HG02571 (cell line): ENCODE results near the gene MTG1.
"Not testable (repeated sequence)": the region's sequence is repeated elsewhere in the genome, so short reads cannot be mapped to it uniquely, and the experiment has no call there.

ENCODE experiments used
- ATAC-seq: cut with Tn5 transposase; IDR thresholded peaks from one replicate; pipeline ENCODE4 v1.9.1; 2021; ENCODE audit warnings: mild to moderate bottlenecking, moderate library complexity; ENCODE audit not compliant: unreplicated experiment

The MTG1 gene

DNA sequence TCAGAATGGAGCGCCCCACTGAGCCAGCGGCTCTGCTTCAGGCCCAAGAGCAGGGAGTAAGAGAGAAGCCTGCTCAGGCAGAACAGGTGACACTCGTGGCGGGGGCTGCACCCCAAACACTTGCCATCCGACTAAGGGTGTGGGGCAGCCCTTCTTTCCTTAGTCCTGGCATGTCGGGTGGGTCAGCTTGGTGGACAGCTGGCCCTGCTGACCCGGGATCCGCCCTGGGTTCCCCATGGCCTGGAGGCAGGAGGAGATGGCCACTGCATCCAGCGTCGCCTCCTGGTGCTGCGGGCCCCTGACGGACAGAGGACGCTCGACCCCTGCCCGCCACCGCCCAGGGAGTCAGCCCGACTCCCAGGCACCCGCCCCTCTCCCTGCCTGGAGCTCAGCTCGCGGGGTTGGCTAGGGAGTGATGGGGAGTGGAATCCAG lies 16.1 kb upstream of the MTG1 start:
- ATAC-seq, result no peak

DNA sequence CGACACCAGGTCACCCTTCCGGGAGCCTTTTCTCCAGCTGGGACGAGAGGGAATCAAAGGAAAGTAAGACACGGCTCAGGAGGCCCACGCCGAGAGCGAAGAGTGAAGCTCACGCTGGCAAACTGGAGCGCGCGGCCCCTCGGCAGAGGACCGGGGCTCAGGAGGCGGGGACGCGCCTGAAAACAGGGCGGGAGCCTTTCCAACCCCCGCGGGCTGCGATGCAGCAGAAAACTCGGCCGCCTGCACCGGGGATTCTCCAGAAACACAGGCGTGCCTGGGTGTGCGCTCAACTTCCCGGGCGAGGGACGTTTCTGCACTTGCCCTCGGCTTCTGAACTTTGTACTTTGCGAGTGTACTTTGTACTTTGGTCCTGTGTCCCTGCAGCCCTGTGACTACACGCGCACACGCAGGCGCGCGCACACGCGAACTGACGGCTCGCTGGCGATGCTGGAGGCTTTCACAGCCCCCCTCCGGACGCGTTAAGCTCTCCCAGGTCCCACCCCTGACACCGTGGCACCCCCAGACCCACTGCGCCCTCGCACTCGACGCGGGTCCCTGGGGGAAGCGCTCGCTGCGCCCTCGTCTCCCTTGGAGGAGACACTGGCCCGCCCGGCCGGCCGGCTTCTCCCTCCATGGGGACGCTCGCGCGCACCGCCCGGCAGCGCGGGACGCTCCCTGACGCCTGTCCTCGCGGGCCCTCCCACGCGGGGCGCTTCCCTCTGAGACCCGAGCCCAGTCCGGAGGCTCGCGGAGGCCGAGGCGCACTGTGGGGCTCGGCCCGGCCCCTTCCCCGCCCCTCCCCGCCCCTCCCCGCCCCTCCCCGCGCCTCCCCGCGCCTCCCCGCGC lies 15.5 kb upstream of the MTG1 start:
- peak; percentile 34 for ATAC-seq

DNA sequence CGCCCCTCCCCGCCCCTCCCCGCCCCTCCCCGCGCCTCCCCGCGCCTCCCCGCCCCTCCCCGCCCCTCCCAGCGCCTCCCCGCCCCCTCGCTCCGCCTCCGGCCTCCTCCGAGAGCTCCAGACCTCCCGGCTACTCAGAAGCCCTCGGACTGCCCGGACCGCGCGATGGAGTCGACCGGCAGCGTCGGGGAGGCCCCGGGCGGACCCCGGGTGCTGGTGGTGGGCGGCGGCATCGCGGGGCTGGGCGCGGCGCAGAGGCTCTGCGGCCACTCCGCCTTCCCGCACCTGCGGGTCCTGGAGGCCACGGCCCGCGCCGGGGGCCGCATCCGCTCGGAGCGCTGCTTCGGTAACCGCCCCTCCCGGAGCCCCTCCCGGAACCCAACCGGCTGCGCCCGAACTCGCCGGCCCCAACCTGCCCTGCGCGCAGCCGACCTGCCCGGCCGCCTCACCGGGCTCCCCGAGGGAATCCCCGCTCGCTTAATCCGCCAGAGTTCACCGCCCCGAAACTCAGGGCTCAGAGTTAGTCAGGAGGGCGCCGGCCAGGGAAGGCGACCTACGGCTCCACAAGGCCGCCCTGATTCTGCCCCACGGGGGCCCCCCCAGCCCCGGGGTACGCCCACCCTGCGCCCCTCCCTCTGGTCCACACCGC lies 14.7 kb upstream of the MTG1 start, which contains the start of gene PAOX:
TSS of gene PAOX (plus strand) at position 111 of the 649 bp plus-strand sequence. CDS start at position 166, 55 bp downstream.
- ATAC-seq, result no peak

DNA sequence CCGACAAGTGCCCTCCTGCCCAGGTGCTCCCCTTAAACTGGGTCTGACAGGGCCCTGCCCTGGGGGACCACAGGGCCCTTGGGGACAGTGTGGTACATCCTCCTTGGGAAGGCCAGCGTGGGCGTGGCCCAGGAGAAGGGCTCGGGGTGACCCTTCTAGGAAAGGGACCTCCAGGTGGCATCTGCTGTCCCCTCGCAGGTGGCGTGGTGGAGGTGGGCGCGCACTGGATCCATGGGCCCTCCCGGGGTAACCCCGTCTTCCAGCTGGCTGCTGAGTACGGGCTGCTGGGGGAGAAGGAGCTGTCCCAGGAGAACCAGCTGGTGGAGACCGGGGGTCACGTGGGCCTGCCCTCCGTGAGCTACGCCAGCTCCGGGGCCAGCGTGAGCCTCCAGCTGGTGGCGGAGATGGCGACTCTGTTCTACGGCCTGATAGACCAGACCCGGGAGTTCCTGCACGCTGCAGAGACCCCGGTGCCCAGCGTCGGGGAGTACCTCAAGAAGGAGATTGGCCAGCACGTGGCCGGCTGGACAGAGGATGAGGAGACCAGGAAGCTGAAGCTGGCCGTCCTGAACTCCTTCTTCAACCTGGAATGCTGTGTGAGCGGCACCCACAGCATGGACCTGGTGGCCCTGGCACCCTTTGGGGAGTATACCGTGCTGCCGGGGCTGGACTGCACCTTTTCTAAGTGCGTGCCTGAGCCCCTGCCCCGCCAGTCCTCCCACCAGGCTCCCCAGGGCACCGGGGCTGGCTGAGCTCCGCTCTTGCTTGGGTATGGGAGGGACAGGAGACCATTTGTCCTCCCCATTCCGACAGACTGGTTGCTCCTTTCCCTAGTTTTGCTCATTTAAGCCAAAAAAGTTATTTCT lies 13.9 kb upstream of the MTG1 start:
- ATAC-seq, result no peak

DNA sequence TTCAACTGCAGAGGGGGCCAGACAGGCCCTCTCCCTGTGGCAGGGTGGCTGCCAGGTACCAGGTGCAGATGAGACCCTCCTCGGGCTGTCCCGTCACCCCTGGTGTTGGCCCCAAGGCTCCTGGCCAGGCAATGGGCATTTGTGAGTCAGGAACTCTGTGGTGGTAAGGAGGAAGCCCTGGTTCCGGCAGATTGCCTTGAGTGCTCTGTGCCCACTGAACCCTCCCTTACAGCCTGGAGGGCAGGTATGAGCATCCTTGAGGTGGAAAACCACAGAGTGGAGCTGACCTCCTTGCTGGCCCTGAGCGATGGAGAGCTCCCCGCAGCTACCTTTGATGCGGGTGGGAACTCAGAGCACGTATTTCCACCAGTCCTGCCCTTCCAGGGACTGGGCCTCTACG lies 12.9 kb upstream of the MTG1 start:
- ATAC-seq, result no peak

DNA sequence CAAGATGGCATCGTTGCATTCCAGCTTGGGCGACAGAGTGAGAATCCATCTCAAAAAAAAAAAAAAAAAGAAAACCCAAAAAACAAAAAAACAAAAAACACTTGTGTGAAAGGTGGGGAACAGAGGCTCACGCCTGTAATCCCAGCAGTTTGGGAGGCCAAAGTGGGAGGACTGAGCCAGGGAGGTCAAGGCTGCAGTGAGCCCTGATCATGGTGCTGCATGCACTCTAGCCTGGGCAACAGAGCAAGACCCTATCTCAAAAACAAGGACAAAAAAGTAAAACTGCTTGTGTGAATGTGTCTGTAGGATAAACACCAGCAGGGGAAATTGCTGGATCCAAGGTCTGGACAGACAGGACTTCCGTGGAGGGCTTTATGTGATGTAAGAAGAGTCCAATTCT lies 10.4 kb upstream of the MTG1 start:
- ATAC-seq, result no peak

DNA sequence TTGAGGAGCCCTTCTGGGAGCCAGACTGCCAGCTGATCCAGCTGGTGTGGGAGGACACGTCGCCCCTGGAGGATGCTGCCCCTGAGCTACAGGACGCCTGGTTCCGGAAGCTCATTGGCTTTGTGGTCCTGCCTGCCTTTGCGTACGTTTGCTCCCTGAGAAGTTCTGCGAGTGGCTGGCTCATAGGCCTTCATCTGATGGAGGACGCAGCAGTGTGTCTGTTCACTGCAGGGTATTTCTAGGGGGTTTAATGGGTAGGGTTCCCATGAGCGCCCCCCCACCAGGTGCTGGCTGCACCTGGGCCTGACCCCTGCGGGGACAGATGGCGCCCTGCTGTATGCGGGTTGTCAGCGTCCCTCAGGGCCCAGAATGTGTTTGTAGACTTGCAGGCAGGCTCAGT lies 9.9 kb upstream of the MTG1 start:
- no peak for ATAC-seq

DNA sequence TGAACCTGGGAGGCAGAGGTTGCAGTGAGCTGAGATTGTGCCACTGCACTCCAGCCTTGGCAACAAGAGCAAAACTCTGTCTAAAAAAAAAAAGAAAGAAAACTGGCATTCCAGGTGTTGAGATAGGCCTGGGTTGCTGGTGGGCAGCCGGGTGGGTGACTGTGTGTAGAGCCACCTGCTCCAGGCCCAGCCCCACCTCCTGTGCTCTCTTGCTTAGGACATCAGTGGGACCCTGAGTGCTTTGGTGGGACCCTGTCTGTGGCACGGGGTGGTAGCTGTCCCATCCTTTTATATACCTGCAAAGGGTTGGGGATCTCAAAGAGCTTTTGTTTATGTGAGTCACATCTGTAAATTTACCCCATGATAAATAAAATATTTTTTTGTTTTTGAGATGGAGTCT lies 8.7 kb upstream of the MTG1 start:
- no peak for ATAC-seq

DNA sequence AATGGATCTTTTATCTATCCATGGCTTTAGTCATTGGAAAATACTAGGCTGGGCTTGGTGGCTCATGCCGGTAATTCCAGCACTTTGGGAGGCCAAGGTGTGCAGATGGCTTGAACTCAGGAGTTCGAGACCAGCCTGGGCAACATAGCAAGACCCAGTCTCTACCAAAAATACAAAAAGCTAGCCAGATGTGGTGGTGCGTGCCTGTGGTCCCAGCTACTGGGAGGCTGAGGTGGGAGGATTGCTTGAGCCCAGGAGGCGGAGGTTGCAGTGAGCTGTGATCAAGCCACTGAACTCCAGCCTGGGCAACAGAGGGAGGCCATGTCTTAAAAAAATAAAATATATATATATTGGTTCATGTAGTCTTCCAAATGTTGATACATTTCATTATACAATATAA lies 7.0 kb upstream of the MTG1 start:
- ATAC-seq, result not testable (repeated sequence)

DNA sequence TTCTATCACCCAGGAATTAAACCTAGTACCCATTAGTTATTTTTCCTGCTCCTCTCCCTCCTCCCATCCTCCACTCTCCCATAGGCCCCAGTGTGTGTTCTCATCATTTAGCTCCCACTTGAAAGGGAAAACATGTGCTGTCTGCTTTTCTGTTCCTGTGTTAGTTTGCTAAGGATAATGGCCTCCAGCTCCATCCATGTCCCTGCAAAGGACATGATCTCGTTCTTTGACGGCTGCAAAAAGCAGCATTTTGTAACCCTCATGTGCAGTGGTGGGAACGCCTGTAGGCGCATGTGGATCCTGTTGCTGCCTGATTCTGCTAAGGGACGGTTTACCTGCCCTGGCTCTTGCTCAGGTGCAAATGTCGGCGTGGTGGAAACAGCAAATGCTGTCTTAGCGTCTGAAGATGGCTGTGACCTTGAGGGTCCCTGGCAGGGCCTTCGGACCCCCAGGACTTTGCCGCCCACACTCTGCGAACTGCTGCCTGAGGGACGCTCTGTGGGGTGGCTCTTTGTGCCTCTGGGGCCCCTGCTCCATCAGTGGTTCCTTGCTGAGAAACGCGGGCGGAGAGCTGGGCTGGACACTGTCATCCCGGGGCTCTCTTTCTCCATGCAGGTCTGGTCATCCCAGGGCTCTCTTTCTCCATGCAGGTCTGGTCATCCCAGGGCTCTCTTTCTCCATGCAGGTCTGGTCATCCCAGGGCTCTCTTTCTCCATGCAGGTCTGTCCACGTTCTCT lies 5.6 kb upstream of the MTG1 start:
- ATAC-seq, result peak; percentile 9

DNA sequence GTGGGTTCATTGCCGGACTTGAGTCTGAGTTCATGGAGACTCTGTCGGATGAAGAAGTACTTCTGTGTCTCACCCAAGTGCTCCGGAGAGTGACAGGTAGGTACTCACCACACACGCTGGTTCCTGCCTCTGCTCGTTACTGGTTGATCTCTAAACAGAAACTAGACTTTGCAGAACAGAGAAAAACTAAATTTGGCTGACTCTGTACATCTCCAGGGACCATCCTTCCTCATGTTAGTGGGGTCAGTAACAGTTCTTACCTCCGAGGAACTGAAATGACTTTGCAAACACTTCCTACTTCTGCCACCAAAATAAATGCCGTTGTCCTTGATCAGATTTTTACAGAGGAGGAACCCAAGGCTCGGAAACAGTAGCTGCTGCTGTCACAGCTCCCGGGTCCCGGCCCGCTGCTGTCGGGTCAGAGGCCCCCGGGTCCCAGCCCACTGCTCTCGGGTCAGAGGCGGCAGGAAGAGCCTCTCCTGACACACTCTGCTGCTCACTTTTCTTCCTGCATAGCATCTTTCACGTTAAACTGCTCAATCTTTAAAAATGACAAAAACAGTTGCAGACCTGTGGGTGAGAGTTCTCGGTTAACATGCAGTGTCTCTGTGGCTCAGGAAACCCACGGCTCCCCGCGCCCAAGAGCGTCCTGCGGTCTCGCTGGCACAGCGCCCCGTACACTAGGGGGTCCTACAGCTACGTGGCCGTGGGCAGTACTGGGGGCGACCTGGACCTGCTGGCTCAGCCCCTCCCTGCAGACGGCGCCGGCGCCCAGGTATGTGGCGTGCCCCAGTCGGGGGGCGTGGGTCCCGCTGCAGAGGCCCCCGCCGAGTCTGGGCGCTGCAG lies 4.8 kb upstream of the MTG1 start:
- peak; percentile 80 for ATAC-seq

DNA sequence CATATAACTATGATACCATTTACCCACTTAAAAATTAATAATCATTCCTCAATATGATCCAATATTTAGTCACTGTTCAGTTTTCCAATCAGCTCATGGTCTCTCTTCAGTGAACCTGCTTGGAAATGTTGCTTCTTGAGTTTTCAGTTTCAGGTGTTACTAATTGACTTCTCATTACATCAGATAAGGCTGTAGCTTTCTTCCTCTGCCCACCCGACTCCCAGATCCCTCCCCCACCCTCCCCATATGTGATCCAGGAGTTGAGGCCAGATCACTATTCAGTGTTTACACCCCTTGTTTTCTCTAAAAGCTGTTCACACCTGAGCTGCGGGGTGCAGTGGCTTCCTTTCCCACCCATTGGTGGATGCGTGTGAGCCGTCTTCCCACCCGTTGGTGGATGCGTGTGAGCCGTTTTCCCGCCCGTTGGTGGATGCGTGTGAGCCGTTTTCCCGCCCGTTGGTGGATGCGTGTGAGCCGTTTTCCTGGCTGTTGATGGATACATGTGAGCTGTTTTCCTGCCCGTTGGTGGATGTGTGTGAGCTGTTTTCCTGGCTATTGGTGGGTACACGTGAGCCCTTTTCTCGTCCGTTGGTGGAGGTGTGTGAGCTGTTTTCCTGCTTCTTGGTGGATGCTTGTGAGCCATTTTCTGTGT lies 3.2 kb upstream of the MTG1 start:
- no peak for ATAC-seq

DNA sequence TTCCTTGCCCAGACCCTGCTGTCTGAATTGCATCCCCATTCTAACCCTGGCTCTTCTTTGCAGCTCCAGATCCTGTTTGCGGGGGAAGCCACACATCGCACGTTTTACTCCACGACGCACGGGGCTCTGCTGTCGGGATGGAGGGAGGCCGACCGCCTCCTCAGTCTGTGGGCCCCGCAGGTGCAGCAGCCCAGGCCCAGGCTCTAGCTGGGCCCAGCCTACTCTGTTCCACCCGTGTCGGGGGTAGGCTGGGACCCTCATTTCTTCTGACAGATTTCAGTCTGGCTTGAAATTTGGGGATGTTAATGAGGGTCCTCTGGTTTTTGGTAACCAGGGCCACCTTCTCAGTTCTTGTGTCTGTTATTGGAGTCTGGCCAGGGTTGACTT lies 2.7 kb upstream of the MTG1 start:
- ATAC-seq, result no peak

DNA sequence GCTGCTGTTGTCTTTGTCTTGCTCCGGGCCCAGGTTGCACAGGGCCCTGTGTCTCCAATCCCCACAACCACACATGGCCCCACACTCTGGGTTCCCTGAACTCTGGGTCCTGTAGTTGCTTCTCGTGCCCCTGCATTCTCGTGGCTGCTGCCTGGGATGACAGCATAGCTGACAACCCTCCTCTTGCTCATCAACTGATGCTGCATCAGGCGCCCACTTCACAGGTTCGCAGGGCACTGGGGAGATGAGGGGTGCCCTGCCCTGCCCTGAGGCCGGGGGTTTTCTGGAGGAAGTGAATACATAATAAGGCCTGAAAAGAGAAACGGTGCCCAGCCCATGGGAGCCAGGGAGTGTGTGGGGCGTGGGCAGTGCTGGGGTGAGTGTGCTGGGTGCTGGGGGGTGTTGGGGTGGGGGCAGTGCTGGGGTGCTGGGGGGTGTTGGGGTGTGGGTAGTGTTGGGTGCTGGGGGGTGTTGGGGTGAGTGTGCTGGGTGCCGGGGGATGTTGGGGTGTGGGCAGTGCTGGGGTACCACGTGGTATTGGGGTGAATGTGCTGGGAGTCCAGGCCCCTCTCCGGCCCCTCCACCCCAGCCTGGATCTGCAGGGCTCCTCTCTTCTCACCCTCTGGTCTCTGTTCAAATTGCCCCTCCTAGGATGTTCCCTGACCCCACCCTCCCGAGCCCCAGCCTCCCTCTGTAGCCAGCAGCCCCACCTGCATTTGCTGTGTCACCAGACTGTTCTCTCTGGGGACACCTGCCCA lies 2.0 kb upstream of the MTG1 start:
- ATAC-seq, result no peak

DNA sequence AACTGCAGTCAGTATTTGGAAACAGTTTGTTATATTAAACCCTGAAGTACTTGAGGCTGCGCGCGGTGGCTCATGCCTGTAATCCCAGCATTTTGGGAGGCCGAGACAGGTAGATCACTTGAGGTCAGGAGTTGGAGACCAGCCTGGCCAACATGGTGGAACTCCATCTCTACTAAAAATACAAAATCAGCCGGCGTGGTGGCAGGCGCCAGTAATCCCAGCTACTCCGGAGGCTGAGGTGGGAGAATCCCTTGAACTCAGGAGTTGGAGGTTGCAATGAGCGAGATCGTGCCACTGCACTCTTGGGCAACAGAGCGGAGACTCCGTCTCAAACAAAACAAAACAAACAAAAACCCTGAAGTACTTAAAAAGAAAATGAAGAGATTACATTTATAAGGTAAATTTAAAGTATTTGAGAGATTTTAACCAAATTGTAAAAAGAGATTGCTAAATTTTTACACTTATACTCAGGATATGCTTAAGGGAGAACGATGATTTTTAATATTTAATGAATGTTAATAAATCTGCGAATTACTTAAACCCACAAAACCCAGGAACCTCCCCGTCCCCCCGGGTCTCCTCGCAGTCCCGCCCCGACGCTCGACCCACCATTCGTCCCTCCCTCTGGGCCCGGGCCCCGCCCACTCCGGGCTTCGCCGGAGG lies 425 bp upstream of the MTG1 start:
- no peak for ATAC-seq

DNA sequence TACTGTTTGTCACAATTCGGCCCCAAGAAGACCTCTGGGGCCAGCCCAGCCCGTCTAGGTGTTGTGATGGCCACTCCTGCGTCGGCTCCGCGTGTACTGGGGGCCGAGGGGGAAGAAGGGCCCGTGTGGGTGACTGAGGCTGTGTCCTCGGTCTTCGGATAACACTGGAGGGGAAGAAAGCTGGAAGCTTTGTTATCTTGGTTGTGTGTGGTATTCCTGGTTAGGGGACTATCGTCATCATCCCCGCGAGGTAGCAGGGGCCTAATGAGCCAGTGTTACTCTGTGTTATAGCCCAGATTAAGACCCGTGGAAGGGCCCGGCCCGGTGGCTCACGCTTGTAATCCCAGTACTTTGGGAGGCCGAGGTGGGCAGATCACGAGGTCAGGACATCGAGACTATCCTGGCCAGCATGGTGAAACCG lies 854 bp downstream of the MTG1 start:
- no peak for ATAC-seq

DNA sequence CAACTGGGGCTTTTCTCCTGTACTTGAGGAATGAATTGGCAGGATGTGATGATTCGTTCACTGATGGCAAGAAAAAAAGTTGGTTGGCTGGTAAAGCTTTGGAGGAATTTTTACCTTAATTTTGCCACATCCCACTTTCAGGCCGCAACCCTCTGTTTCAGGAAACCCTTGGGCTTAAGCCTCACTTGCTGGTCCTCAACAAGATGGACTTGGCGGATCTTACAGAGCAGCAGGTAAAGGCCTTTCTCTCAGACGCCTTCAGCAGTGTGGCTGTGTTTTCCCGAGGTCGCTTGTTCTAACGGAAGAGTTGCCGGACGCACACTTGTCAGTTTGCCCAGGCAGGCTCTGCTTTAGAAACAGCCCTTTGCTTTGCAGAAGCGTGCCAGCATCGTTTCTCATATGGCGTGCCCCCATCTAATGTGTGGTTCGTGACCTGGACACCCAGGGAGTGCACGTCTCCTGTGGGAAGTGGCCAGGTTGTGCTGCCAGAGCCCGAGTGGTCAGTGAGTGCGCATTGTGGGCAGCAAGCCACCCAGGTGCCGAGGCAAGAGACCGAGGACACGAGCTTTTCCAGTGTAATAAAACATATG lies 2.2 kb downstream of the MTG1 start:
- no peak for ATAC-seq

DNA sequence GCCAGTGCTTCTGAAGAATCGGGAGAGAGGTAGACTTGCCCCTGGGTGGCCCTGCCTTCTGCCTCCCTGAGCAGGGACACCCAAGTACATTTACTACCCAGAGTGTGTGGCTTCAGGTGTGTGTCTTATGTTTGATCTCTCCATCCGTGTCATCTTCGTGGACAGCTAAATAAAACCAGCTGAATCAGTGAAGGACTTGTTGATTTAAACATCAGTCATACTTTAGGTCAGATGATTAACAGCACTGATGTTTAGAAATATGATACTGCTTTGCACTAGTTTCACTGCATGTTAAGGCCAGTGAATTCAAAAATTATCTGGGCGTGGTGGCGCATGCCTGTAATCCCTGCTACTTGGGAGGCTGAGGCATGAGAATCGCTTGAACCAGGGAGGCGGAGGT lies 4.0 kb downstream of the MTG1 start:
- ATAC-seq, result no peak
